Activated CD8-positive, alpha-beta memory T cell treated with anti-CD3 and anti-CD28 coated beads for 48 hours (primary cell): ENCODE data around the gene ATG9B.

Experiments used
- DNase-seq, 3 experiments: peaks; one replicate each; pipeline ENCODE4 v3.0.0-alpha.2; 2020; ENCODE audit warnings: low read depth in 2 of 3, low spot score in 2 of 3

The ATG9B gene

DNA sequence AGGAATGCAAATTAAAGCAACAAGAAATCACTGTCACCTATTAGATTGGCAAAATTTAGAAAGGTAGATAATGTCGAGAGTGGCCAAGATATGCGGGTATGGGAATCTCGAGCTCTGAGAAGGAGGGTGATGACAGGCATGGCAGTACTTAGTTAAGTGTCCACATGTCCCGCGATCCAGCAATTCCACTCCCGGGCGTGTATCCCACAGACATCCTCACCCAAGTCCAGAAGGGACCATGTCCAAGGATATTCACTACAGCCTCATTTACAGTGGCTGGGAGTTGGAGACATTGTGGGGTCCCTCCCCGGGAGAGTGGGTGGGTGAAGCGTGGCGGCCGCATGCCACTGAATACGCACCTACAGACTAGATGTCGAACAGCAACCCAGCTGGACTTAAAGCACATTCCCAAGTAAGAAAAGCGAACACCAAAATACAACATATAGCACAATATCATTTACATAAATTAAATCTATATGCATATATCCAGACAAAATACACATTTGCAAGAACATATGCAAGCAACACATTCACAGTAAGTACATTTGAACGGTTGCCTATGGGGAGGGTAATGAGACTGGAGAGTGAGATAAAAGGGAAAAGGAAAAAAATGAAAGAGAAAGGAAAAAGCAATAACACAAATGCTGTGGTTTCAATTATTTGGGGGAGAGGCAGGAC is 56.1 kb downstream of the ATG9B start:
- DNase-seq = no peak

DNA sequence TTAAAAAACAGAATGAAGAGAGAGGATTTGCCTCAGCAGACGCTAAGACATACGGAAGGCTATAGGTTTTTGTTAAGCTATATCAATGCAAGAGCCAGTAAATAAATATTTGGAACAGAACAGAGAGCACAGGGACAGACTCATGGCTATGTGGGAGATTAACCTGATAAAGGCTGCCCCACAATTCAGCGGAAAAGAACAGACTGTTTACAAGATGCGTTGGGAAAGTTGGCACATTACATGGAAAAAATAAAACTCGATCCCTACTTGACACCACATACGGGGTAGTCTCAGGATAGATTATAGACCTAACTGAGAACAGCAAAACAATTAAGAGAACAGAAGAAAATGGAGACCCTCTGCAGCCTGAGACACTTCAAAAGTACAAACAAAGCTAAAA is 56.9 kb downstream of the ATG9B start:
- DNase-seq = no peak

DNA sequence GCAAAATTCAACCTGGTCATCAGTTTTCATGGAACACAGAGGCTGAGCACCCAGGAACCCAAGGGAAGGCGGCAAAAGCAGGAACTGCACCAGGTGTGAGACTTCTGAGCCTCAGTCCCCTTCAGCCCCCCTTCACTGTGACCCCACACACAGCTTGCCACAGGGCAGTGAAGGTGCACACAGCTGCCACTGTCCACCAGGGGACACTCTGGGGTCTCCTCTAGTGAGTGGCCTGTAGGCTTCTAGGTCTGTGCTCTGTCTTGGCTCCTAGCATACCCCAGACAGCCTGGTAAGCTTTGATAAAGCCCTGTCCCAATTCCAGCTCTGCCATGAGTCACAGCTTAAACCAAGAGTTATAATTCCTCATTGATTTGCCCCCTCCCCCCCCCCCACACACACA is 58.3 kb downstream of the ATG9B start:
- DNase-seq = no peak

DNA sequence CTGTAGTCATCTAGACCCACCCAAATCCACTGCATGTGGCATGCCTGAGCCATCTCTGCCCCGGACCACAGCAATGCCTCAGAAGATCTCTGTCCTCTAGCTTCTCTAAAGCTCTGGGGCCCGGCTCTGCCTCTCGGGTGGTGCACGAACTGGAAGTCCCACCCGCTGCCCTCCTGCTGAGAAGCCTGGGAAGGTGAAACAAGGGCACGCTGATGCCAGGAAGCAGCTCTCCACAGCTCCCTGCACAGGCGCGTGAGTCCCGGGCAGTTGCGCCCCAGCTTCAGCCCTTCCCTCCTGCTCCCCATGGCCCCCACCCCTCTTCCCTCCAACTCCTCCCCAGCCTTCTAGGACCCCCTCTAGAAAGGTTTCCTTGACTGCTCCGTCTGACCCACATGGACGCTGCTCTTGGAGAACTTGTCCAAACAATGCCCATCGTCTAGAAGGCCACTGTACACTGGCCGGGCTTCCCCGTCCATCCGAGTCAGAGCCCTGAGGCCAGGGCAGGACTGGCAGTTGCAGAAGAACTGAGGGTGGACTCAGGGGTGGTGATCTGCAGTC is 58.9 kb downstream of the ATG9B start:
- no peak for DNase-seq
